ENCODE results near the gene TMEM165.

TMEM165 gene

GRCh38 chr4:55407764-55408163, 12.0 kb downstream of the TMEM165 start:
- no peak for DNase-seq

DNA sequence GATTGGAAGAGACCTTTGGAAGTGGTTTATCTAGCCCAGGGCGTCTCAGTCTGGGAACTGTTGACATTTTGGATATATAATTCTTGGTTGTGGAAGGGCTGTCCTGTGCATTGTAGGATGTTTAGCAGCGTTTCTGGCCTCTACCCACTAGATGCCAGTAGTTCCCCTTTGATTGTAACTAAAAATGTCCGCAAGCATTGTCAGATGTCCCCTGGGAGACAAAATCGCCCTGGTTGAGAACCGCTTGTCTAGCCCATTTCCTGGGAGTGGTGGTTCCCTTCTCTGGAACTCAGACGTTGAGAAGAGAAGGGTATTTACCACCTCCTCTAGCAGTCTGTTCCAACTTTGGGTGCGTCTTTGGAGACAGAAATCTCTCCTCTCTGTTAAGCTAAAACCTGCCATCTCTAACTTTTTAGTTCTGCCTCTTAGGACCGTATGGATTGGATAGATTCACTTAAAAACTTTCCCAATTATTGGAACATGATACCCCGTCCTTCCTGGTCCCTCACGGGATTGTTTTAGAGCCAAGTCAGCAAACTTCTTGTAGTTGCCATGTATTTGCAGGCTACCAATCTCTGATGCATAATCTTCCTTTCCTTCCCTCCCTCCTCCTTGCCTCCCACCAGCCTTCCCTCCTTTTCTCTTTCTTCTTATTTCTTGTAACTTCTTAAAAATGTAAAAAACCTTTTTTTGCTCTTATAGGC, 13.9 kb downstream of the TMEM165 start:
- DNase-seq, result no peak

GRCh38 chr4:55410431-55410830, 14.7 kb downstream of the TMEM165 start:
- no peak for DNase-seq

GRCh38 chr4:55411621-55412020, 15.9 kb downstream of the TMEM165 start:
- DNase-seq, result no peak

- DNase-seq, result no peak
Measured at GRCh38 chr4:55416176-55416575, 20.4 kb downstream of the TMEM165 start.

GRCh38 chr4:55424791-55425190, 29.0 kb downstream of the TMEM165 start:
- DNase-seq, result no peak

GRCh38 chr4:55431710-55432336, 36.1 kb downstream of the TMEM165 start:
- no peak for DNase-seq

- peak; percentile 24 to 31 for DNase-seq
Measured at GRCh38 chr4:55435141-55435841, 39.5 kb downstream of the TMEM165 start.

- no peak for DNase-seq
Measured at GRCh38 chr4:55437356-55437796, 41.6 kb downstream of the TMEM165 start.

GRCh38 chr4:55437823-55438222, 42.1 kb downstream of the TMEM165 start:
- no peak for DNase-seq

- DNase-seq, result no peak
Measured at GRCh38 chr4:55438314-55438713, 42.6 kb downstream of the TMEM165 start.

DNA sequence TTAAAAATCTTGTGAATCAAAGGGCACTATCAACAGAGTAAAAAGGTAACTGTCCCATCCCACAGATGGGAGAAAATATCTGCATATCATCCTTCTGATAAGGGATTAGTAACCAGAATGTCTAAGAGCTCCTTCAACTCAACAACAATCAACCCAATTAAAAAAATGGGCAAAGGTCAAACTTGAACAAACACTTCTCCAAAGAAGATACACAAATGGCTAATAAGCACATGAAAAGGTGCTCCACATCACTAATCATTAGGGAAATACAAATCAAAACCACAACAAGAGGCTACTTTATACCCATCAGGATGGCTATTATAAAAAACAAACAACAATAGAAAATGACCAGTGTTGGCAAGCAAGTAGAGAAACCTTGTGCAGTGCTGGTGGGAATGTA, 43.3 kb downstream of the TMEM165 start:
- DNase-seq, result no peak

DNA sequence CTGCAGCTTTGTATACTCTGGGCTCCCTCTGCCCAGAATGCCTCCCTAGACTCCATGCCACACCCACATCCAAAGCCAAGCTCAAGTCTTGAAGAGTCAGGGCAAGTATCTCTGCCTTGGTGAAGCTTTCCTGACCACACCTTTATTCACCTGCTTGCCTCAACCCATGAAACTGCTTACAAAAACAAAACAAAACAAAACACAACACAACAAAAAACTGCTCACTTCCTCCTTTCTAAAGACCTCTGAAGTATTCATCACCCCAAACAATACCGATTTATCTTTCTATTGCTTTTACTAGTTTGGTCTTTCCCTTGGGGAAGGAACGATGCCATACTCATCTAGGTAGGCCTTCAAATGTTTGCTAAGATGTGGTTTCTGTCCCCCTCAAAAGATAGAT, 45.0 kb downstream of the TMEM165 start:
- DNase-seq, result no peak

DNA sequence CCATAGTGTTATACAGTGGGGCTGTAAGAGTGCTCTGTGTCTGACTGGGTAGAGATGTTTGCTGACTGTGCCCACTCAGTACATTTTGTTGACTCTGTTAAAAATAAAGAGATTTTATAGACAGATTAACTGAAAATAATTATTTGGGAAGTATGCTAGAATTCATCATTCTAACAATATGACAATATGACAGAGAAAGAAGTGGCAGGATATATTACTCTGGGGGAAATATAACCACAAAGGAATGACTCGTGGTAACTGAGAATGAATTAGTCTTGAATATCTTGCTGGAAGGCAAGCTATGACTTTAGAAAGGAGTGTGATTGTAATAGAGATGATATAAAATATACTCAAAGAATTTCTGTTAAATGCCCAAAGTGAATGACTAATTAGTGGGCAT, 46.8 kb downstream of the TMEM165 start:
- DNase-seq, result no peak

DNA sequence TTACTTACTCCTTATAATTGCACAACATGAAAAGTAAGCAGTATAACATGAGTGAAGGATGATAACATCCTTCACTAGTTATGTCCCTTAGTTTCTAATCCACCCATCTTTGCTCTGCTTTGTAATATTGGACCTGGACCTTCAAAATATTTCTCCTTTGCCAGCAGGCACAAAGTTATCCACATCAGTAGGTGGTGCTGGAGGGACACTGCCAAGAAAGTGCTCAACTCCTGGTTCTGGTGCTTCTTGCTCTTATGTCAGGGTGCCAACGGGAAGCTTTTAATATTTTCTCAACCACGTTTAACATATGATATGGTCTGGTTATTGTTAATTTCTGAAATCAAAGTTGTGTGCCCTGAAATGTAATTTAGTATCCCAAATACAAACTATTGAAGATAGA, 49.1 kb downstream of the TMEM165 start:
- DNase-seq, result no peak

DNA sequence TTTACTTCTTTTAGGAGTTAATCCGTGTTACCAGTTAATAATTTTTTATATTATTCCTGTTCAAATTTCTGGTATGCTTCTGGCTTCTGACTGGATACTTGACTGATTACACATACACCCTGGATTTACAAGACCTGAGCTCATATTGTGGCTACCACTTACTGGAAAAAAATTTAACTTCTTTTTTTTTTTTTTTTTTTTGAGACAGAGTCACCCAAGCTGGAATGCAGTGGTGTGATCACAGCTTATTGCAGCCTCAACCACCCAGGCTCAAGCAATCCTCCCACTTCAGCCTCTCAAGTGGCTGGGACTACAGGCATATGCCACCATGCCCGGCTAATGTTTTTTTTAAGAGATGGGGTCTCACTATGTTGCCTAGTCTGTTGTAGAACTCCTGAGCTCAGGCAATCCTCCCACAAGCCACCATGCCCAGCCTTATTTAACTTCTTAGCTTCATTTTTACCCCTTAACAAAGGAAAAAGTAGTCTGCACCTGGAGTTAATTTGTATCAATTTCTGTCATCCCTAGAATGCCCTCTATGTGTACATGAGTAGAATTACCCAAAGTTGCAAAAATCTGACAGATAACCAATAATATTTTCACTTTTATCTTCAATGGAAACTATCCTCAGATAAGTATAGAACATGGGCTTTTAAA, 50.3 kb downstream of the TMEM165 start:
- no peak for DNase-seq

- DNase-seq, result no peak
Measured at GRCh38 chr4:55446578-55446922, 50.8 kb downstream of the TMEM165 start.

- DNase-seq, result no peak
Measured at GRCh38 chr4:55447108-55447708, 51.5 kb downstream of the TMEM165 start.

- no peak for DNase-seq
Measured at GRCh38 chr4:55447831-55448230, 52.1 kb downstream of the TMEM165 start.

DNA sequence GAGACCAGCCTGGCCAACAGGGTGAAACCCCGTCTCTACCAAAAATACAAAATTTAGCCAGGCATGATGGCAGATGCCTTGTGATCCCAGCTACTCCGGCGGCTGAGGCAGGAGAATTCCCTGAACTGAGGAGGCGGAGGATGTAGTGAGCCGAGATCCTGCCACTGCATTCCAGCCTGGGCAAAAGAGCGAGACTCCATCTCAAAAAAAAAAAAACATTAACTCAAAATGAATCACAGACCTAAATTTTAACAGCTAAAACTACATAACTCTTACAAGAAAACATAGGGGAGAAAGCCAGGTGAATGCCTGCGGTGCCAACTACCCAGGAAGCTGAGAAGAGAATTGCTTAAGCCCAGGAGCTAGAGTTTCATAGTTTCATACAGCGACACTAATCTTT, 54.8 kb downstream of the TMEM165 start:
- DNase-seq, result no peak

DNA sequence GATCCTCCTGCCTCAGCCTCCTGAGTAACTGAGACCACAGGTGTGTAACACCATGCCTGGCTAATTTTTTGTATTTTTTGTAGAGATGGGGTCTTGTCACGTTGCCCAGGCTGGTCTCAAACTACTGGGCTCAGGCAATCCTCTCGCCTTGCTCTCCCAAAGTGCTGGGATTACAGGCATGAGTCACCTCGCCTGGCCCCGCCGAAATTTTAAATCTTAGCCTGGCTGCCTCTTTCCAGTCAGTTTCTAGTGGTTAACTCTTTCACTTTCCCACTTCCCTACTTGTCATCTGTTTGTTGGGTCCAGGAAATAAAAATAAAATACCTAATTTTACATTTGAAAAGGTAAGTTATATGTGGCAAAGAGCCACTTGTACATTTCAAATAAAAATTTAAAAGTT, 62.4 kb downstream of the TMEM165 start:
- no peak for DNase-seq

- DNase-seq, result no peak
Measured at GRCh38 chr4:55458611-55459010, 62.9 kb downstream of the TMEM165 start.

DNA sequence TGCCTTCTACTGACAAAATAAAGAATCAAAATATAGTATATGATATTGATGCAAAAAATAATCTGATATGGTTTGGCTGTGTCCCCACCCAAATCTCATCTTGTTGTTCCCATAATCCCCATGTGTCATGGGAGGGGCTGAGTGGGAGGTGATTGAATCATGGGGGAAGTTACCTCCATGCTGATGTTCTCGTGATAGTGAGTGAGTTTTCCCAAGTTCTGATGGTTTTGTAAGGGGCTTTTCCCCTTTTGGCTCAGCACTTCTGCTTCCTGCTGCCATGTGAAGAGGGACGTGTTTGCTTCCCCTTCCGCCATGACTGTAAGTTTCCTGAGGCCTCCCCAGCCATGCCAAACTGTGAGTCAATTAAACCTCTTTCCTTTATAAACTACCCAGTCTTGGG, 70.2 kb downstream of the TMEM165 start:
- no peak for DNase-seq
